Measurements from ENCODE around the gene MEIS2.

MEIS2 gene

GRCh38 chr15:37015035-37015434 lies 85.3 kb downstream of the MEIS2 start:
- Mint-ChIP-seq H3K27ac (no peak overlapping the region), H3K36me3 (no peaks in the 10 kb centered on the region), H3K27me3 (no peaks in the 10 kb centered on the region), H3K4me3 (no peak overlapping the region), H3K4me1 (no peaks in the 10 kb centered on the region), H3K9me3 (peaks cover 3 to 4% of the 10 kb centered on the region in 2 donors)
- ATAC-seq (replicated peaks) (no peak), DNase-seq (no peak)

GRCh38 chr15:37014566-37014965 lies 85.8 kb downstream of the MEIS2 start:
- H3K27ac Mint-ChIP-seq = no peak overlapping the region
- no peaks in the 10 kb centered on the region for H3K27me3 Mint-ChIP-seq

GRCh38 chr15:37014137-37014536 lies 86.2 kb downstream of the MEIS2 start:
- Mint-ChIP-seq H3K9me3 (peaks cover 2 to 4% of the 10 kb centered on the region in 2 donors), H3K27me3 (no peaks in the 10 kb centered on the region), H3K27ac (no peak overlapping the region), H3K4me1 (no peaks in the 10 kb centered on the region), H3K36me3 (no peaks in the 10 kb centered on the region), H3K4me3 (no peak overlapping the region)
- no peak for ATAC-seq (replicated peaks)
- no peak for DNase-seq

More at GRCh38 chr15:37014566-37014965, 85.8 kb downstream of the MEIS2 start:
- Mint-ChIP-seq H3K36me3 (no peaks in the 10 kb centered on the region), H3K4me3 (no peak overlapping the region), H3K4me1 (no peaks in the 10 kb centered on the region), H3K9me3 (peaks cover 2 to 4% of the 10 kb centered on the region in 2 donors)
- no peak for DNase-seq
- ATAC-seq (replicated peaks) = no peak

GRCh38 chr15:37010595-37010994 lies 89.8 kb downstream of the MEIS2 start:
- Mint-ChIP-seq H3K4me3 (no peak overlapping the region), H3K36me3 (no peaks in the 10 kb centered on the region), H3K27me3 (no peaks in the 10 kb centered on the region), H3K9me3 (peaks cover 0 to 4% of the 10 kb centered on the region in 2 donors), H3K4me1 (no peaks in the 10 kb centered on the region), H3K27ac (no peak overlapping the region)
- DNase-seq = no peak
- no peak for ATAC-seq (replicated peaks)

GRCh38 chr15:37009288-37009687 lies 91.1 kb downstream of the MEIS2 start:
- Mint-ChIP-seq H3K4me3 (no peak overlapping the region), H3K36me3 (no peaks in the 10 kb centered on the region), H3K27me3 (no peaks in the 10 kb centered on the region)

GRCh38 chr15:37008205-37008604 lies 92.1 kb downstream of the MEIS2 start:
- Mint-ChIP-seq H3K27me3 (no peaks in the 10 kb centered on the region), H3K36me3 (no peaks in the 10 kb centered on the region), H3K9me3 (peaks cover 0 to 4% of the 10 kb centered on the region in 2 donors), H3K27ac (no peak overlapping the region), H3K4me3 (no peak overlapping the region), H3K4me1 (no peaks in the 10 kb centered on the region)
- no peak for DNase-seq
- ATAC-seq (replicated peaks) = no peak

More at GRCh38 chr15:37009288-37009687, 91.1 kb downstream of the MEIS2 start:
- DNase-seq (no peak), ATAC-seq (replicated peaks) (no peak)
- Mint-ChIP-seq H3K9me3 (peaks cover 0 to 4% of the 10 kb centered on the region in 2 donors), H3K4me1 (no peaks in the 10 kb centered on the region), H3K27ac (no peak overlapping the region)

- no peak for DNase-seq
- H3K4me1 Mint-ChIP-seq = no peaks in the 10 kb centered on the region
- no peak overlapping the region for H3K27ac Mint-ChIP-seq
- no peaks in the 10 kb centered on the region for H3K27me3 Mint-ChIP-seq
- ATAC-seq (replicated peaks) = no peak
- no peaks in the 10 kb centered on the region for H3K36me3 Mint-ChIP-seq
- no peak overlapping the region for H3K4me3 Mint-ChIP-seq
- peaks cover 0 to 4% of the 10 kb centered on the region in 2 donors for H3K9me3 Mint-ChIP-seq
Observed at GRCh38 chr15:37007301-37007700, 93.0 kb downstream of the MEIS2 start.

- H3K4me1 Mint-ChIP-seq = no peaks in the 10 kb centered on the region
- no peak overlapping the region for H3K4me3 Mint-ChIP-seq
- DNase-seq (no peak), ATAC-seq (replicated peaks) (no peak)
- no peaks in the 10 kb centered on the region for H3K27me3 Mint-ChIP-seq
- no peaks in the 10 kb centered on the region for H3K9me3 Mint-ChIP-seq
- no peak overlapping the region for H3K27ac Mint-ChIP-seq
- no peaks in the 10 kb centered on the region for H3K36me3 Mint-ChIP-seq
Observed at GRCh38 chr15:37004981-37005735, 95.2 kb downstream of the MEIS2 start.

GRCh38 chr15:37004373-37004869 lies 95.9 kb downstream of the MEIS2 start:
- Mint-ChIP-seq H3K36me3 (no peaks in the 10 kb centered on the region), H3K4me1 (no peaks in the 10 kb centered on the region), H3K9me3 (no peaks in the 10 kb centered on the region), H3K27ac (no peak overlapping the region), H3K4me3 (no peak overlapping the region), H3K27me3 (no peaks in the 10 kb centered on the region)
- DNase-seq = no peak
- ATAC-seq (replicated peaks) = no peak

- Mint-ChIP-seq H3K9me3 (peaks cover 0 to 3% of the 10 kb centered on the region in 2 donors), H3K36me3 (no peaks in the 10 kb centered on the region), H3K4me3 (no peak overlapping the region), H3K4me1 (no peaks in the 10 kb centered on the region), H3K27ac (no peak overlapping the region), H3K27me3 (no peaks in the 10 kb centered on the region)
- ATAC-seq (replicated peaks) = no peak
- DNase-seq = no peak
Observed at GRCh38 chr15:37002041-37002672, 98.2 kb downstream of the MEIS2 start.

GRCh38 chr15:37001417-37001816 lies 98.9 kb downstream of the MEIS2 start:
- ATAC-seq (replicated peaks) (no peak), DNase-seq (no peak)
- no peak overlapping the region for H3K4me3 Mint-ChIP-seq
- H3K27me3 Mint-ChIP-seq = no peaks in the 10 kb centered on the region
- peaks cover 0 to 3% of the 10 kb centered on the region in 2 donors for H3K9me3 Mint-ChIP-seq
- H3K27ac Mint-ChIP-seq = no peak overlapping the region
- H3K4me1 Mint-ChIP-seq = no peaks in the 10 kb centered on the region
- H3K36me3 Mint-ChIP-seq = no peaks in the 10 kb centered on the region

- DNase-seq (no peak), ATAC-seq (replicated peaks) (no peak)
- H3K27ac Mint-ChIP-seq = no peak overlapping the region
- H3K4me1 Mint-ChIP-seq = no peaks in the 10 kb centered on the region
- no peak overlapping the region for H3K4me3 Mint-ChIP-seq
- no peaks in the 10 kb centered on the region for H3K27me3 Mint-ChIP-seq
- H3K36me3 Mint-ChIP-seq = no peaks in the 10 kb centered on the region
- H3K9me3 Mint-ChIP-seq = peaks cover 0 to 3% of the 10 kb centered on the region in 2 donors
Observed at GRCh38 chr15:36999778-37000177, 100.6 kb downstream of the MEIS2 start.

- Mint-ChIP-seq H3K36me3 (no peaks in the 10 kb centered on the region), H3K27me3 (no peaks in the 10 kb centered on the region), H3K27ac (no peak overlapping the region), H3K9me3 (peaks cover 0 to 3% of the 10 kb centered on the region in 2 donors), H3K4me3 (no peak overlapping the region), H3K4me1 (no peaks in the 10 kb centered on the region)
- ATAC-seq (replicated peaks) (no peak), DNase-seq (no peak)
Observed at GRCh38 chr15:36996538-36997181, 103.7 kb downstream of the MEIS2 start.

- H3K4me3 Mint-ChIP-seq = no peak overlapping the region
- ATAC-seq (replicated peaks) = no peak
- H3K27me3 Mint-ChIP-seq = no peaks in the 10 kb centered on the region
- H3K36me3 Mint-ChIP-seq = no peaks in the 10 kb centered on the region
- no peaks in the 10 kb centered on the region for H3K4me1 Mint-ChIP-seq
- H3K9me3 Mint-ChIP-seq = peaks cover 0 to 3% of the 10 kb centered on the region in 2 donors
- DNase-seq = no peak
- no peak overlapping the region for H3K27ac Mint-ChIP-seq
Observed at GRCh38 chr15:36996121-36996520, 104.2 kb downstream of the MEIS2 start.

All from stimulated activated naive B cell treated with anti-CD40 and anti-IgM and Interleukin-4, amounts not matched to agents 10 μg/mL and 1 μg/mL and 100 μg/mL, for 72 hours (primary cell).